GM21390 (cell line): Measurements from ENCODE around the gene ZMYND15.

ENCODE experiments used
- ATAC-seq: cut with Tn5 transposase; IDR thresholded peaks from one replicate; pipeline ENCODE4 v1.9.1; 2021; ENCODE audit not compliant: unreplicated experiment

The ZMYND15 gene

GRCh38 chr17:4715063-4715744 is 24.4 kb upstream of the ZMYND15 start:
- ATAC-seq = no peak

- no peak for ATAC-seq
Observed at GRCh38 chr17:4716081-4716480, 23.6 kb upstream of the ZMYND15 start.

- no peak for ATAC-seq
Observed at GRCh38 chr17:4717791-4718190, 21.8 kb upstream of the ZMYND15 start.

- ATAC-seq = no peak
Observed at GRCh38 chr17:4718276-4718675, 21.4 kb upstream of the ZMYND15 start.

- no peak for ATAC-seq
Observed at GRCh38 chr17:4719146-4719545, 20.5 kb upstream of the ZMYND15 start.

GRCh38 chr17:4719684-4720221 is 19.9 kb upstream of the ZMYND15 start:
- ATAC-seq = no peak

- ATAC-seq = no peak
Observed at GRCh38 chr17:4720787-4721186, 18.8 kb upstream of the ZMYND15 start.

- no peak for ATAC-seq
Observed at GRCh38 chr17:4721203-4722135, 18.2 kb upstream of the ZMYND15 start.

- ATAC-seq = no peak
Observed at GRCh38 chr17:4722678-4723240, 16.9 kb upstream of the ZMYND15 start.

GRCh38 chr17:4724650-4725049 is 15.0 kb upstream of the ZMYND15 start:
- no peak for ATAC-seq

- ATAC-seq = no peak
Observed at GRCh38 chr17:4725646-4726310, 13.9 kb upstream of the ZMYND15 start.

GRCh38 chr17:4728124-4728523 is 11.5 kb upstream of the ZMYND15 start:
- ATAC-seq = no peak

GRCh38 chr17:4733073-4733531 is 6.5 kb upstream of the ZMYND15 start:
- ATAC-seq = peak; percentile 47

GRCh38 chr17:4734857-4735475 is 4.7 kb upstream of the ZMYND15 start:
- no peak for ATAC-seq

- ATAC-seq = no peak
Observed at GRCh38 chr17:4735876-4736651, 3.6 kb upstream of the ZMYND15 start.

GRCh38 chr17:4738136-4739121 is 1.2 kb upstream of the ZMYND15 start:
- ATAC-seq = no peak

- ATAC-seq = no peak
Observed at GRCh38 chr17:4740025-4740351, 355 bp downstream of the ZMYND15 start.

- no peak for ATAC-seq
Observed at GRCh38 chr17:4740584-4740983, 951 bp downstream of the ZMYND15 start.

GRCh38 chr17:4741544-4741943 is 1.9 kb downstream of the ZMYND15 start:
- ATAC-seq = no peak
